PC-3 (cell line): ENCODE results near the gene ST7. TPM values are rescaled to one million over a fixed set of nuclear protein-coding genes. Genes with fewer than 3 reads are reported as not detected.

ENCODE experiments used
- ATAC-seq: fragments of 200-7000 bp; cut with Tn5 transposase; 2 replicates; pipeline ENCODE4 v1.9.1; 2020; ENCODE audit warnings: mild to moderate bottlenecking, moderate library complexity
- BruUV-seq: library from RNA; stranded (reverse); fragments of 400-500 nt; replicated peaks from 2 replicates; lab custom pipeline; 2021; lab: Mats Ljungman, UMichigan
- CTCF ChIA-PET: fragments of 300-600 bp; sonication (Branson Sonifier 250); formaldehyde crosslinking; loops from one replicate; lab custom pipeline; 2022; ENCODE audit warnings: antibody characterized with exemption; lab: Charles Lee
- POLR2A ChIA-PET: fragments of 300-600 bp; sonication (Branson Sonifier 250); formaldehyde crosslinking; loops from one replicate; lab custom pipeline; 2022; ENCODE audit warnings: antibody characterized with exemption; ENCODE audit not compliant: unreplicated experiment; lab: Charles Lee
- DNase-seq: peaks from one replicate; pipeline ENCODE4 v3.0.0-alpha.2; 2015
- H2AFZ ChIP-seq: fragments of 300-600 bp; sonication (generic); 2 replicates; pipeline ENCODE4 v1.6.0; 2016; ENCODE audit warnings: antibody characterized with exemption, low read length
- H3F3A ChIP-seq: fragments of 300-600 bp; sonication (generic); one replicate; pipeline ENCODE4 v1.6.0; 2017; ENCODE audit warnings: antibody characterized with exemption, low read length, control low read depth, mild to moderate bottlenecking; ENCODE audit not compliant: unreplicated experiment
- H3K27ac ChIP-seq: fragments of 300-600 bp; sonication (generic); 2 replicates; pipeline ENCODE4 v1.5.1; 2016; ENCODE audit warnings: mild to moderate bottlenecking, low read length
- H3K27me3 ChIP-seq: fragments of 300-600 bp; sonication (generic); 2 replicates; pipeline ENCODE4 v1.6.1; 2016; ENCODE audit warnings: low read length, mixed read lengths
- H3K36me3 ChIP-seq: fragments of 300-600 bp; sonication (generic); 2 replicates; pipeline ENCODE4 v1.6.1; 2016; ENCODE audit warnings: low read depth, mixed run types, low read length, mixed read lengths
- H3K4me1 ChIP-seq: fragments of 300-600 bp; sonication (generic); 2 replicates; pipeline ENCODE4 v1.5.1; 2016; ENCODE audit warnings: low read length; ENCODE audit not compliant: insufficient read depth
- H3K4me2 ChIP-seq: fragments of 300-600 bp; sonication (generic); 2 replicates; pipeline ENCODE4 v1.6.0; 2016; ENCODE audit warnings: low read length
- H3K4me3 ChIP-seq: fragments of 300-600 bp; sonication (generic); 2 replicates; pipeline ENCODE4 v1.5.1; 2016; ENCODE audit warnings: mild to moderate bottlenecking, low read length, mixed read lengths
- H3K79me2 ChIP-seq: fragments of 300-600 bp; sonication (generic); 2 replicates; pipeline ENCODE4 v1.6.1; 2017; ENCODE audit warnings: low read length, mixed read lengths
- H3K9ac ChIP-seq: fragments of 300-600 bp; sonication (generic); 2 replicates; pipeline ENCODE4 v1.6.0; 2016; ENCODE audit warnings: mild to moderate bottlenecking, low read length
- H3K9me2 ChIP-seq: fragments of 300-600 bp; sonication (generic); replicated peaks from 2 replicates; pipeline ENCODE4 v1.6.1; 2016; ENCODE audit warnings: mixed run types, low read length, mixed read lengths
- H3K9me3 ChIP-seq: fragments of 300-600 bp; sonication (generic); 2 replicates; pipeline ENCODE4 v1.6.1; 2016; ENCODE audit warnings: low read length, mixed read lengths
- H4K20me1 ChIP-seq: fragments of 300-600 bp; sonication (generic); 2 replicates; pipeline ENCODE4 v1.6.1; 2016; ENCODE audit warnings: low read length, mixed read lengths
- CTCF ChIP-seq: fragments of 300-600 bp; sonication (generic); conservative IDR thresholded peaks from 2 replicates; pipeline ENCODE4 v1.5.1; 2017; ENCODE audit warnings: antibody characterized with exemption, low read depth, mild to moderate bottlenecking, low read length
- EZH2 ChIP-seq: fragments of 300-600 bp; sonication (generic); IDR thresholded peaks from one replicate; pipeline ENCODE4 v1.6.1; 2017; ENCODE audit warnings: antibody characterized with exemption, mild to moderate bottlenecking, low read length; ENCODE audit not compliant: unreplicated experiment
- EZH2phosphoT487 ChIP-seq: fragments of 300-600 bp; sonication (generic); IDR thresholded peaks from 2 replicates; pipeline ENCODE4 v1.6.1; 2018; ENCODE audit warnings: mild to moderate bottlenecking, antibody characterized with exemption, low read length, borderline replicate concordance
- intact Hi-C: fragments of 100-400 bp; cut with micrococcal nuclease; formaldehyde crosslinking; loops from 2 replicates; pipeline ENCODE4 v1.9.0; 2023
- total RNA-seq: library from RNA; depleted of rRNA; stranded (reverse); fragments of >200 nt; gene quantifications from 2 replicates; pipeline ENCODE4 v1.2.3, GENCODE V29; 2014

Gene ST7
- total RNA-seq, 1 experiment from 2014 or later: 19.7 TPM

- no peak for ATAC-seq
- peaks cover 17% of the 10 kb centered on the region for H3K4me1 ChIP-seq
- TF ChIP-seq EZH2 (no peak), EZH2phosphoT487 (no peak), CTCF (no peak)
- no peaks in the 10 kb centered on the region for H3F3A ChIP-seq
- no peak overlapping the region for H3K27ac ChIP-seq
- no peak overlapping the region for H3K4me3 ChIP-seq
- no peaks in the 10 kb centered on the region for H3K9me2 ChIP-seq
- H3K27me3 ChIP-seq: no peaks in the 10 kb centered on the region
- no peaks in the 10 kb centered on the region for H3K36me3 ChIP-seq
- no peak overlapping the region for H2AFZ ChIP-seq
- intact Hi-C loops: no loop called here
- POLR2A ChIA-PET: interaction anchor here (0.6 kb wide), 1 partner anchor 9 kb away, joined by 3 read pairs; no protein-coding TSS in a partner anchor
- BruUV-seq: no TSS peak
- no peak for DNase-seq
- no peaks in the 10 kb centered on the region for H3K9me3 ChIP-seq
- H4K20me1 ChIP-seq: peaks cover 6% of the 10 kb centered on the region; the same call in 1 of the 2 replicates
- no peak overlapping the region for H3K9ac ChIP-seq
- CTCF ChIA-PET: no interaction called here
- H3K4me2 ChIP-seq: no peak overlapping the region
- peaks cover 25% of the 10 kb centered on the region for H3K79me2 ChIP-seq
Observed at GRCh38 chr7:117014099-117014656, 60.9 kb downstream of the ST7 start.

- no peak for TF ChIP-seq EZH2phosphoT487
- TF ChIP-seq CTCF: no peak
- TF ChIP-seq EZH2: no peak
- intact Hi-C loops: no loop called here
Observed at GRCh38 chr7:117014673-117015133, 61.4 kb downstream of the ST7 start.

More at GRCh38 chr7:117014673-117015133, 61.4 kb downstream of the ST7 start:
- no peak for ATAC-seq
- no peaks in the 10 kb centered on the region for H3K9me3 ChIP-seq
- H2AFZ ChIP-seq: no peak overlapping the region
- ChIA-PET POLR2A (no interaction called here), CTCF (no interaction called here)
- peaks cover 4% of the 10 kb centered on the region; the same call in 1 of the 2 replicates for H4K20me1 ChIP-seq
- H3K79me2 ChIP-seq: peaks cover 22% of the 10 kb centered on the region
- BruUV-seq: no TSS peak
- no peaks in the 10 kb centered on the region for H3K36me3 ChIP-seq
- no peak for DNase-seq
- no peak overlapping the region for H3K4me3 ChIP-seq
- no peak overlapping the region for H3K4me2 ChIP-seq
- H3K9me2 ChIP-seq: no peaks in the 10 kb centered on the region
- no peak overlapping the region for H3K27ac ChIP-seq
- H3K27me3 ChIP-seq: no peaks in the 10 kb centered on the region
- H3K9ac ChIP-seq: no peak overlapping the region
- H3F3A ChIP-seq: no peaks in the 10 kb centered on the region
- peaks cover 18% of the 10 kb centered on the region for H3K4me1 ChIP-seq
